Loucy (cell line): ENCODE data around the gene CACNA2D3.

Source experiments
- H2AFZ ChIP-seq: fragments of 200-600 bp; sonication (generic); 2 replicates; pipeline ENCODE4 v1.6.0; 2016; ENCODE audit warnings: antibody characterized with exemption, mild to moderate bottlenecking, low read length, moderate library complexity
- H3F3A ChIP-seq: fragments of 200-600 bp; 2 replicates; pipeline ENCODE4 v1.6.0; 2016; ENCODE audit warnings: antibody characterized with exemption, low read depth, mild to moderate bottlenecking
- H3K27me3 ChIP-seq: fragments of 200-600 bp; sonication (generic); 2 replicates; pipeline ENCODE4 v1.6.1; 2014; ENCODE audit warnings: low read length, mild to moderate bottlenecking; ENCODE audit not compliant: insufficient read depth, poor library complexity, severe bottlenecking
- H3K36me3 ChIP-seq: fragments of 200-600 bp; sonication (generic); 2 replicates; pipeline ENCODE4 v1.6.1; 2016; ENCODE audit warnings: low read length; ENCODE audit not compliant: insufficient read depth
- H3K4me1 ChIP-seq: fragments of 200-600 bp; sonication (generic); 2 replicates; pipeline ENCODE4 v1.5.1; 2014; ENCODE audit warnings: low read length, mild to moderate bottlenecking; ENCODE audit not compliant: insufficient read depth, poor library complexity, severe bottlenecking
- H3K4me2 ChIP-seq: fragments of 200-600 bp; sonication (generic); 2 replicates; pipeline ENCODE4 v1.6.0; 2014; ENCODE audit warnings: antibody characterized with exemption, low read length, low read depth, mild to moderate bottlenecking; ENCODE audit not compliant: poor library complexity, severe bottlenecking
- H3K4me3 ChIP-seq: fragments of 200-600 bp; sonication (generic); 2 replicates; pipeline ENCODE4 v1.5.1; 2014; ENCODE audit warnings: low read length, mild to moderate bottlenecking, mixed read lengths; ENCODE audit not compliant: poor library complexity, severe bottlenecking
- H3K79me2 ChIP-seq: fragments of 200-600 bp; sonication (generic); 2 replicates; pipeline ENCODE4 v1.6.1; 2014; ENCODE audit warnings: low read length; ENCODE audit not compliant: insufficient read depth
- H3K9ac ChIP-seq: fragments of 200-600 bp; sonication (generic); 2 replicates; pipeline ENCODE4 v1.6.0; 2014; ENCODE audit warnings: mild to moderate bottlenecking, low read depth, low read length, moderate library complexity; ENCODE audit not compliant: poor library complexity, severe bottlenecking
- H3K9me2 ChIP-seq: fragments of 200-600 bp; sonication (generic); replicated peaks from 2 replicates; pipeline ENCODE4 v1.6.1; 2016; ENCODE audit warnings: low read depth, low read length, mixed read lengths
- H3K9me3 ChIP-seq: fragments of 200-600 bp; sonication (generic); 2 replicates; pipeline ENCODE4 v1.6.1; 2014; ENCODE audit warnings: mild to moderate bottlenecking, antibody characterized with exemption, low read length, low read depth; ENCODE audit not compliant: insufficient read depth
- H4K20me1 ChIP-seq: fragments of 200-600 bp; sonication (generic); 2 replicates; pipeline ENCODE4 v1.6.0; 2014; ENCODE audit warnings: antibody characterized with exemption, low read length, mild to moderate bottlenecking; ENCODE audit not compliant: insufficient read depth, poor library complexity, severe bottlenecking
- EZH2phosphoT487 ChIP-seq: fragments of 200-600 bp; IDR thresholded peaks from 2 replicates; pipeline ENCODE4 v1.6.1; 2018; ENCODE audit warnings: antibody characterized with exemption, mild to moderate bottlenecking, moderate library complexity, borderline replicate concordance
- TF ChIP-seq, protein P1 (sequence below): fragments of 200-600 bp; sonication (generic); conservative IDR thresholded peaks from 2 replicates; pipeline ENCODE4 v1.5.1; 2014; ENCODE audit warnings: mild to moderate bottlenecking, antibody characterized with exemption, low read length

The CACNA2D3 gene

DNA sequence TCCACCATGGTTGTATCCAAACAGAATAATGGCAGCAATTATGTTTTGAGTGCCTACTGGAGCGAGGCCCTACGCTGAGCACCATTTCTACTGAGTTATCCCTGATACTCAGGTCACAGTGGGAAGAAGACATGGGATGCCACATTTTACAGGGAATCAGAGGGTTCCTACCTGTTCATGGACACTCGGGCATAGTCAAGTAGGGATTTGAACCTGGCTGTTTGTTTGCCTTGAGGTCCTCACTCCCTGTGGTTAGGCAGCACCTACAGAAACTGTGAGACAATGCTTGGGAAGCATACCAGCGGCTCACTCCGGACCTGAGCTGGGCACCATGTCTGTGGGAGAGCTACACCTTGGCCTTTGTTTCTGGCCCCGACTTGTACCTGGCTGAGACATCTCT is 415.2 kb downstream of the CACNA2D3 start:
- no peaks in the 10 kb centered on the region for H3K9me2 ChIP-seq
- no peak overlapping the region for H2AFZ ChIP-seq
- TF ChIP-seq, protein P1, sequence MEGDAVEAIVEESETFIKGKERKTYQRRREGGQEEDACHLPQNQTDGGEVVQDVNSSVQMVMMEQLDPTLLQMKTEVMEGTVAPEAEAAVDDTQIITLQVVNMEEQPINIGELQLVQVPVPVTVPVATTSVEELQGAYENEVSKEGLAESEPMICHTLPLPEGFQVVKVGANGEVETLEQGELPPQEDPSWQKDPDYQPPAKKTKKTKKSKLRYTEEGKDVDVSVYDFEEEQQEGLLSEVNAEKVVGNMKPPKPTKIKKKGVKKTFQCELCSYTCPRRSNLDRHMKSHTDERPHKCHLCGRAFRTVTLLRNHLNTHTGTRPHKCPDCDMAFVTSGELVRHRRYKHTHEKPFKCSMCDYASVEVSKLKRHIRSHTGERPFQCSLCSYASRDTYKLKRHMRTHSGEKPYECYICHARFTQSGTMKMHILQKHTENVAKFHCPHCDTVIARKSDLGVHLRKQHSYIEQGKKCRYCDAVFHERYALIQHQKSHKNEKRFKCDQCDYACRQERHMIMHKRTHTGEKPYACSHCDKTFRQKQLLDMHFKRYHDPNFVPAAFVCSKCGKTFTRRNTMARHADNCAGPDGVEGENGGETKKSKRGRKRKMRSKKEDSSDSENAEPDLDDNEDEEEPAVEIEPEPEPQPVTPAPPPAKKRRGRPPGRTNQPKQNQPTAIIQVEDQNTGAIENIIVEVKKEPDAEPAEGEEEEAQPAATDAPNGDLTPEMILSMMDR = no peak
- no peak for TF ChIP-seq EZH2phosphoT487
- no peak overlapping the region for H3K4me3 ChIP-seq
- H3K27me3 ChIP-seq = no peaks in the 10 kb centered on the region
- no peak overlapping the region for H3K4me2 ChIP-seq
- no peak overlapping the region for H3K9ac ChIP-seq
- no peaks in the 10 kb centered on the region for H3K36me3 ChIP-seq
- no peaks in the 10 kb centered on the region for H4K20me1 ChIP-seq
- no peaks in the 10 kb centered on the region for H3F3A ChIP-seq
- H3K4me1 ChIP-seq = no peaks in the 10 kb centered on the region
- H3K9me3 ChIP-seq = no peaks in the 10 kb centered on the region
- H3K79me2 ChIP-seq = no peaks in the 10 kb centered on the region

DNA sequence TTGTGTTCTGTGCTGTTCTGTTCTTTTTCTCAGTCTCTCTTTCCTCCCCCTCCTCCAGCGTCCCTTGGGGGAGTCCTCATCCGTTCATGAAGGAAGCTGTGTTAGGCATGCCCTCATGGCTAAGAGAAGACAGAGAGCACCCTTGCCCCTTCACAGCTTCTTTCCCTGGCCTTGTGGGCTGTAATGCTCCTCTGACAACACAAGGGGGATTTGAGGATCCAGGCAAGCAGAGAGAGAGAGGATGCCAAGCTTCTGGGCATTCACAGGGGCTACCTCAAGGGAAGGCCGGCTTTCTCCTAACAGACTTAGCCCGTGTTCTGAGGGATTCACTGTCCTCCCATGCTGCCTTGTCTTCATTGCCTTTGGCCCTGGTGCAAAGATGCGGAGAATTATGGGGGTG is 416.0 kb downstream of the CACNA2D3 start:
- no peaks in the 10 kb centered on the region for H3K27me3 ChIP-seq
- no peak overlapping the region for H3K4me3 ChIP-seq
- H3K9ac ChIP-seq = no peak overlapping the region
- no peaks in the 10 kb centered on the region for H4K20me1 ChIP-seq
- H2AFZ ChIP-seq = no peak overlapping the region
- H3K36me3 ChIP-seq = no peaks in the 10 kb centered on the region
- H3K9me3 ChIP-seq = no peaks in the 10 kb centered on the region
- no peaks in the 10 kb centered on the region for H3F3A ChIP-seq
- H3K4me2 ChIP-seq = no peak overlapping the region
- H3K4me1 ChIP-seq = no peaks in the 10 kb centered on the region
- TF ChIP-seq, protein P1 = no peak; the same call in 1 of the 2 replicates
- TF ChIP-seq EZH2phosphoT487 = no peak
- H3K9me2 ChIP-seq = no peaks in the 10 kb centered on the region
- no peaks in the 10 kb centered on the region for H3K79me2 ChIP-seq

GRCh38 chr3:54541369-54541768 is 419.0 kb downstream of the CACNA2D3 start:
- TF ChIP-seq EZH2phosphoT487 = no peak
- TF ChIP-seq, protein P1 = no peak
- Histone ChIP-seq H3K4me3 (no peak overlapping the region), H3K36me3 (no peaks in the 10 kb centered on the region), H3K9ac (no peak overlapping the region), H2AFZ (no peak overlapping the region), H3K79me2 (no peaks in the 10 kb centered on the region), H3K9me2 (no peaks in the 10 kb centered on the region), H3K4me2 (no peak overlapping the region), H3K27me3 (no peaks in the 10 kb centered on the region), H3K9me3 (no peaks in the 10 kb centered on the region), H4K20me1 (no peaks in the 10 kb centered on the region), H3F3A (no peaks in the 10 kb centered on the region), H3K4me1 (no peaks in the 10 kb centered on the region)
